ENCODE results near the gene CLCN3. TPM values are rescaled to one million over a fixed set of nuclear protein-coding genes. Genes with fewer than 3 reads are reported as not detected.
"Not testable (repeated sequence)": the region's sequence is repeated elsewhere in the genome, so short reads cannot be mapped to it uniquely, and the experiment has no call there.

CLCN3 gene
- total and polyA plus RNA-seq, 12 donors: 13.1 to 94.9 (median 62.9) TPM

- no peak for TF ChIP-seq CTCF (IDR thresholded peaks at IDR 0.05)
- intact Hi-C loops (cut with DNase I): loop anchor here in 4 of 10 donors (2.0 to 5.0 kb wide), 4 partner anchors 35 to 40 kb away; no protein-coding TSS in a partner anchor
- Histone ChIP-seq H3K4me1 (peaks cover 0 to 61% (median 42%) of the 10 kb centered on the region in 9 donors), H3K36me3 (no peaks in the 10 kb centered on the region), H3K27ac (peak overlapping the region in 9 of 10 donors; percentile 49 to 96 (median 93)), H3K9me3 (no peaks in the 10 kb centered on the region), H3K4me3 (peak overlapping the region; percentile 68 to 85 (median 72)), H3K27me3 (no peaks in the 10 kb centered on the region)
- no peak for ATAC-seq
- 3 to 7% methylated on average over 6 of the region's 6 CpGs for WGBS, 2 donors
- no peak for DNase-seq
Observed at GRCh38 chr4:169621731-169622492, 1.5 kb downstream of the CLCN3 start.

- H3K4me1 ChIP-seq: peaks cover 0 to 68% (median 45%) of the 10 kb centered on the region in 9 donors
Observed at GRCh38 chr4:169622566-169622965, 2.2 kb downstream of the CLCN3 start.

GRCh38 chr4:169624012-169624411 is 3.6 kb downstream of the CLCN3 start:
- not testable (repeated sequence) for H3K36me3 ChIP-seq, H3K27me3 ChIP-seq, H3K4me3 ChIP-seq, DNase-seq, H3K9me3 ChIP-seq, ATAC-seq
- intact Hi-C loops (cut with DNase I): loop anchor here in 2 of 10 donors (5.0 kb wide), 2 partner anchors 33 to 38 kb away; no protein-coding TSS in a partner anchor
- 79 to 83% methylated on average over 6 of the region's 6 CpGs for WGBS, 2 donors
- Histone ChIP-seq H3K4me1 (peaks cover 0 to 79% (median 45%) of the 10 kb centered on the region in 9 donors), H3K27ac (peak overlapping the region in 2 of 10 donors; percentile 5 to 6)

More at GRCh38 chr4:169622566-169622965, 2.2 kb downstream of the CLCN3 start:
- TF ChIP-seq CTCF (IDR thresholded peaks at IDR 0.05): no peak
- no peaks in the 10 kb centered on the region for H3K27me3 ChIP-seq
- H3K4me3 ChIP-seq: peak overlapping the region in 9 of 10 donors; percentile 68 to 85 (median 73)
- DNase-seq: no peak
- ATAC-seq: no peak
- intact Hi-C loops (cut with DNase I): loop anchor here in 2 of 10 donors (5.0 kb wide), 2 partner anchors 35 to 40 kb away; no protein-coding TSS in a partner anchor
- H3K27ac ChIP-seq: peak overlapping the region in 8 of 10 donors; percentile 49 to 96 (median 94)
- no peaks in the 10 kb centered on the region for H3K9me3 ChIP-seq
- H3K36me3 ChIP-seq: no peaks in the 10 kb centered on the region
- WGBS, 2 donors: 22 to 32% methylated on average over 4 of the region's 4 CpGs

GRCh38 chr4:169625886-169626285 is 5.5 kb downstream of the CLCN3 start:
- no peak overlapping the region for H3K4me3 ChIP-seq
- intact Hi-C loops (cut with DNase I): loop anchor here in 1 of 10 donors (5.0 kb wide), 1 partner anchor 36 kb away; no protein-coding TSS in a partner anchor
- WGBS, 2 donors: 76 to 86% methylated on average over 5 of the region's 5 CpGs
- DNase-seq (no peak), ATAC-seq (peak in 1 of 8 donors; percentile 8)
- H3K36me3 ChIP-seq: no peaks in the 10 kb centered on the region
- no peaks in the 10 kb centered on the region for H3K27me3 ChIP-seq
- no peaks in the 10 kb centered on the region for H3K9me3 ChIP-seq
- peak overlapping the region in 7 of 10 donors; percentile 12 to 55 (median 48) for H3K27ac ChIP-seq
- peaks cover 0 to 74% (median 39%) of the 10 kb centered on the region in 9 donors for H3K4me1 ChIP-seq
- no peak for TF ChIP-seq CTCF (IDR thresholded peaks at IDR 0.05)

Data from heart right ventricle (tissue), 16 donors.